Measurements from ENCODE around the gene CHCHD5.
"Not testable (repeated sequence)": the region's sequence is repeated elsewhere in the genome, so short reads cannot be mapped to it uniquely, and the experiment has no call there.

CHCHD5 gene

DNA sequence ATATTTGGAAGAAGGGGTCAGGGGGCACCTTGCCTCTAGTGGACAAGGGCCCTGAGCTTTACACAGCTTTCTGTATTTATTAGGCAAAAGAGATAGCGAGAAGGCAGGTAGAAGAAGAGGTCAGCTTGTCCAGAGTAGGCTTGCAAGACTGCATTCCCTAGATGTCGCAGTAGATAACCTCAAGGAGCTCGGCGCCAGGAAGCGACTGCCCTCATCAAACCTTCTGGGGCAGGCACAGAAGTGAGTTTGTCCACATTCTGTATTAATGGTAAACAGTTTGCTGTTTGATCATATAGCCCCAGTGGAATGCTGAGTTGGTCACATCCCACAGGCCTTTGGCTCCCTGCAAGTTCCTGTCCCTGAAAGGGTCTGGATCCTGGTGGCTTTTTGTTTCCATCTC, 7.0 kb downstream of the CHCHD5 start:
- no peak overlapping the region for H3K9ac ChIP-seq (ENCODE audit: low read length)
- no peak overlapping the region for H3K4me3 ChIP-seq (ENCODE audit: low read depth in 1 of 2, low read length in 2 of 2)
- H3K4me1 ChIP-seq (ENCODE audit: insufficient read depth, low read length): no peaks in the 10 kb centered on the region
- H3K9me3 ChIP-seq (ENCODE audit: low read length): no peaks in the 10 kb centered on the region
- peaks cover 11% of the 10 kb centered on the region for H3K36me3 ChIP-seq (ENCODE audit: insufficient read depth, low read length)
- no peaks in the 10 kb centered on the region for H3K27me3 ChIP-seq (ENCODE audit: control insufficient read depth in 1 of 2, insufficient read depth in 2 of 2, low read length in 2 of 2)
- H3K27ac ChIP-seq (ENCODE audit: low read depth, low read length): no peak overlapping the region

DNA sequence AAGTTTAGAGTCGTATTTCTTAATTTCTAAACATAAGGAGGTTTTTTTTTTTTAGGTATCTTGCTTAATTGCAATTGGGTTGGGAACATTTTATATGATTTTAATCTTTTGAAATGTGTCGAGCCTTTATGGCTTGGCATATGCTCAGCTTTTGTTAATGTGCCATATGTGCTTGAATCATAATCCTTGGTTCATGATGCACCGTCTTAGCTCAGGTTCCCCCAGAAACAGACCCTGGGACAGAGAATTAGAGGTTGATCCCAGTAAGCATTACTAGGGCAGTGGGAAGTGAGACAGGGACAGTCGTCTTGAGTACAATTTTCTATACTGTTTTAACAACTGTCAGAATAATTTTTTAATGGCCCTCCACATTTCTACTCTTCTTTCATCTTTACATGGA, 9.3 kb downstream of the CHCHD5 start:
- H3K9ac ChIP-seq (ENCODE audit: low read length): no peak overlapping the region

DNA sequence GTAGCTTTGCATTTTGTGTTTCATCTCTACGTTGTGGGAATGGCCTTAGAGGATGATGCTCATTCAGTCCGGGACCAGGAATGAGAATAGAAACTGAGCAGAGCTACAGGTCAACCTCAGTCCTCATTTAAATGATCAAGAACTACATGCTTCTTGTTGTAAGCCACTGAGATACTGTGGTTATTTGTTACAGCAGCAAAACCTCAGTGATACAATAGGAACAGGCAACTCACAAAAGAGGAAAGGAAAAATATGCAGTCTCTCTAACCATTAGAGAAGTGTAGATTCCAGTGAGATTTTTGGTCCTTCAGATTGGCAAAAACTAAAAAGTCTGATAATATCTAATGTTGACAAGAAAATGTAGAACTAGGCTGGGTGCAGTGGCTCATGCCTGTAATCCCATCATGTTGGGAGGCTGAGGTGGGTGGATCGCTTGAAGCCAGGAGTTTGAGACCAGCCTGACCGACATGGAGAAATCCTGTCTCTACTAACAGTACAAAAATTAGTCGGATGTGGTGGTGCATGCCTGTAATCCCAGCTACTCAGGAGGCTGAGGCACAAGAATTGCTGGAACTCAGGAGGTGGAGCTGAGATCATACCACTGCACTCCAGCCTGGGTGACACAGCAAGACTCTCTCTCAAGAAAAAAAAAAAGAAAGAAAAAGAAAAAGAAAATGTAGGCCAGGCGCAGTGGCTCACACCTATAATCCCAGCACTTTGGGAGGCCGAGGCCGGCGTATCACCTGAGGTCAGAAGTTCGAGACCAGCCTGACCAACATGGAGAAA, 13.3 kb downstream of the CHCHD5 start:
- H3K9me3 ChIP-seq (ENCODE audit: low read length): no peaks in the 10 kb centered on the region
- H3K4me3 ChIP-seq (ENCODE audit: low read depth in 1 of 2, low read length in 2 of 2): no peak overlapping the region
- H3K36me3 ChIP-seq (ENCODE audit: insufficient read depth, low read length): no peaks in the 10 kb centered on the region
- no peak overlapping the region for H3K9ac ChIP-seq (ENCODE audit: low read length)
- peaks cover 8% of the 10 kb centered on the region for H3K4me1 ChIP-seq (ENCODE audit: insufficient read depth, low read length)
- no peaks in the 10 kb centered on the region for H3K27me3 ChIP-seq (ENCODE audit: control insufficient read depth in 1 of 2, insufficient read depth in 2 of 2, low read length in 2 of 2)
- no peak overlapping the region for H3K27ac ChIP-seq (ENCODE audit: low read depth, low read length)

More for the DNA sequence above, 9.3 kb downstream of the CHCHD5 start:
- Histone ChIP-seq H3K36me3 (ENCODE audit: insufficient read depth, low read length) (no peaks in the 10 kb centered on the region), H3K4me1 (ENCODE audit: insufficient read depth, low read length) (no peaks in the 10 kb centered on the region), H3K4me3 (ENCODE audit: low read depth in 1 of 2, low read length in 2 of 2) (no peak overlapping the region), H3K27me3 (ENCODE audit: control insufficient read depth in 1 of 2, insufficient read depth in 2 of 2, low read length in 2 of 2) (no peaks in the 10 kb centered on the region), H3K27ac (ENCODE audit: low read depth, low read length) (no peak overlapping the region), H3K9me3 (ENCODE audit: low read length) (no peaks in the 10 kb centered on the region)

DNA sequence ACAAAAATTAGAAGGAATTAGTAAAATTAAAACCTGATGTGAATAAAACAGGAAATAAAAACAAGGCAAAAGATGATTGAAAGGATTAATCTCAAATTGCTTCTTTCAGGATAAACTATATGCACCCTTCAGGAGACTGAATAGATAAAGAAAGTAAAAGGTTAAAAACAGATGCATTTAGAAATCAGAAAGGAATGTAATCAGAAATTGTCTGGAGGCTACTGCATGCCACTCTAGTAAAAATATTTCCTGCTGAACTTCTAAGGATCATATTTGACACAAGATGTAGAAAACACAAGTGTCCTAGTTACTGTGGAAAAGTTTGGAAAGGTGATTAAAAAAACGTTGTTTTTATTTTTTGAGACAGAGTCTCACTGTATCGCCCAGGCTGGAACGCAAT, 16.2 kb downstream of the CHCHD5 start:
- no peaks in the 10 kb centered on the region for H3K27me3 ChIP-seq (ENCODE audit: control insufficient read depth in 1 of 2, insufficient read depth in 2 of 2, low read length in 2 of 2)
- no peaks in the 10 kb centered on the region for H3K9me3 ChIP-seq (ENCODE audit: low read length)
- no peaks in the 10 kb centered on the region for H3K36me3 ChIP-seq (ENCODE audit: insufficient read depth, low read length)
- no peak overlapping the region for H3K9ac ChIP-seq (ENCODE audit: low read length)
- no peak overlapping the region for H3K27ac ChIP-seq (ENCODE audit: low read depth, low read length)
- H3K4me3 ChIP-seq (ENCODE audit: low read depth in 1 of 2, low read length in 2 of 2): no peak overlapping the region
- H3K4me1 ChIP-seq (ENCODE audit: insufficient read depth, low read length): peaks cover 8% of the 10 kb centered on the region

DNA sequence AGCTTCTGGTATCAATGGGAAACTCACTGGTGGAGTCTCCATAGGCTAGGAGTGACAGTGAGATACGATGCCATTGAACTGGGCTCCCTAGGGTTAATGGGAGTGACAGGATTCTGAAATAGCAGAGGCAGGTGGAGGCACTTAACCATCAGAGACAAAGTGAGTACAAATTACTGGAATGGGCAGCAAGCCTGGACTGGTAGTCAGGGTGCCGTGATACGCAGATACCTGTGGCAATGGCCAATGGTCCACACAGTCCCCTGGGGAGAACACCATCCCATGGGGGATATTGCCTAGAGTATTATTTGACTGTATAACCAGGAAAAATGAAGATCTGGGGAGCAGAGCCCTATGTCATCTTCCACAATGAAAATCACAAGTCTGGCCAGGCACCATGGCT, 17.3 kb downstream of the CHCHD5 start:
- no peaks in the 10 kb centered on the region for H3K27me3 ChIP-seq (ENCODE audit: control insufficient read depth in 1 of 2, insufficient read depth in 2 of 2, low read length in 2 of 2)
- no peak overlapping the region for H3K9ac ChIP-seq (ENCODE audit: low read length)
- no peak overlapping the region for H3K27ac ChIP-seq (ENCODE audit: low read depth, low read length)
- H3K9me3 ChIP-seq (ENCODE audit: low read length): no peaks in the 10 kb centered on the region
- peaks cover 8% of the 10 kb centered on the region for H3K4me1 ChIP-seq (ENCODE audit: insufficient read depth, low read length)
- H3K4me3 ChIP-seq (ENCODE audit: low read depth in 1 of 2, low read length in 2 of 2): no peak overlapping the region
- H3K36me3 ChIP-seq (ENCODE audit: insufficient read depth, low read length): no peaks in the 10 kb centered on the region

DNA sequence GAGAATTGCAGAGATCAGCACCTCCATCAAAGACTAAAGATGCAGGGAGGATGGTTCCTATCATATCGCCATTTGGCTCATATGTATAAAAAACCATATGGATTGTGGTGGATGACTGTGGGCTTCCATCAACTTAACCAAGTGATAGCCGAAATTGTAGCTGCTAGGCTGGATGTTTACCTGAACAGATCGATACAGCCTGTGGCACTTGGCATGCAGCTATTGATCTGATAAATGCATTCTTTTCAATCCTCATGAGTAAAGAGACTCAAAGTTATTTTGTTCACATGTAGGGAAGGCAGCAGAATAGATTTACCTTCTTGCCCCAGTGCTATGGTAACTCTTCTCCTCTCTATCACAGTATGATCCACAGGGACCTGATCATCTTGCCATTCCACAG, 18.5 kb downstream of the CHCHD5 start:
- Histone ChIP-seq H3K4me3 (ENCODE audit: low read depth in 1 of 2, low read length in 2 of 2) (no peak overlapping the region), H3K27ac (ENCODE audit: low read depth, low read length) (no peak overlapping the region), H3K9me3 (ENCODE audit: low read length) (no peaks in the 10 kb centered on the region), H3K4me1 (ENCODE audit: insufficient read depth, low read length) (peaks cover 8% of the 10 kb centered on the region), H3K27me3 (ENCODE audit: control insufficient read depth in 1 of 2, insufficient read depth in 2 of 2, low read length in 2 of 2) (no peaks in the 10 kb centered on the region), H3K36me3 (ENCODE audit: insufficient read depth, low read length) (no peaks in the 10 kb centered on the region), H3K9ac (ENCODE audit: low read length) (no peak overlapping the region)

DNA sequence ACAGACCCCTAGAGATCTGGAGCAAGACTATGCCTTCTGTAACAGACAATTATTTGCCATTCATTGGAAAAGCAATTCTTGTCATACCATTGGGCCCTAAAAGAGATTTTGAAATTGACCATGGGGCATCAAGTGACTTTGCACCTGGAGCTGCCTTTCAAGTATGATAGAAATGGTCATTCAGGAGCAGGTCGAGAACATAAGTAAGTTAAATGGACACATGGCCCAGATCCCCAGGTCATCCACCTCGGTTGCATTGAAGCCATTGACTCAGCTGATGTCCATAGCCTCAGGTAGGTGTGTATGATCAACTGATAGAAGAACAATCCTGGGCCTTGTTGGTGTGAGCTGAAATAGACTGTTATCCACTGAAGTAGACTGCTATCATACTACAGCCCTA, 19.3 kb downstream of the CHCHD5 start:
- no peak overlapping the region for H3K9ac ChIP-seq (ENCODE audit: low read length)
- no peak overlapping the region for H3K4me3 ChIP-seq (ENCODE audit: low read depth in 1 of 2, low read length in 2 of 2)
- H3K4me1 ChIP-seq (ENCODE audit: insufficient read depth, low read length): peaks cover 8% of the 10 kb centered on the region
- no peaks in the 10 kb centered on the region for H3K9me3 ChIP-seq (ENCODE audit: low read length)
- no peak overlapping the region for H3K27ac ChIP-seq (ENCODE audit: low read depth, low read length)
- no peaks in the 10 kb centered on the region for H3K36me3 ChIP-seq (ENCODE audit: insufficient read depth, low read length)
- no peaks in the 10 kb centered on the region for H3K27me3 ChIP-seq (ENCODE audit: control insufficient read depth in 1 of 2, insufficient read depth in 2 of 2, low read length in 2 of 2)

DNA sequence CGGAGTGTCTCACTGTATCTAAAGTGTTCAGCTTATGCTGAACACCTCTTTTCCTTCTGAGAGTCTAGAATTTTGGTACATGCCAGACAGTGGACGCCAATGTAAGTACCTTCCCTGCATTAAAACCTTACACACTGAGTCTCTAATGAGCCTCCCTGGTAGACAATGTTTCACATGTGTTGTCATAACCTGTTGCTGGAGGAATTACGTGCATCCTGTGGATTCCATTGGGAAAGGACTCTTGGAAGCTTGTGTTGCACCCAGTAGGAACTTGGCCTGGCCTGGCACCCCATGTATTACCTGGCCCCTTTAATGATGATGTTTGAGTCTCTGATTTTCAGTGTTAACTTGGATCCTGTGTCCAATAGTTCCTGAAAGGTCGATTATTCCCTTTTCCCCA, 20.5 kb downstream of the CHCHD5 start:
- Histone ChIP-seq H3K4me3 (ENCODE audit: low read depth in 1 of 2, low read length in 2 of 2) (no peak overlapping the region), H3K4me1 (ENCODE audit: insufficient read depth, low read length) (peaks cover 5% of the 10 kb centered on the region), H3K9me3 (ENCODE audit: low read length) (no peaks in the 10 kb centered on the region), H3K36me3 (ENCODE audit: insufficient read depth, low read length) (no peaks in the 10 kb centered on the region), H3K27ac (ENCODE audit: low read depth, low read length) (no peak overlapping the region), H3K27me3 (ENCODE audit: control insufficient read depth in 1 of 2, insufficient read depth in 2 of 2, low read length in 2 of 2) (no peaks in the 10 kb centered on the region), H3K9ac (ENCODE audit: low read length) (no peak overlapping the region)

DNA sequence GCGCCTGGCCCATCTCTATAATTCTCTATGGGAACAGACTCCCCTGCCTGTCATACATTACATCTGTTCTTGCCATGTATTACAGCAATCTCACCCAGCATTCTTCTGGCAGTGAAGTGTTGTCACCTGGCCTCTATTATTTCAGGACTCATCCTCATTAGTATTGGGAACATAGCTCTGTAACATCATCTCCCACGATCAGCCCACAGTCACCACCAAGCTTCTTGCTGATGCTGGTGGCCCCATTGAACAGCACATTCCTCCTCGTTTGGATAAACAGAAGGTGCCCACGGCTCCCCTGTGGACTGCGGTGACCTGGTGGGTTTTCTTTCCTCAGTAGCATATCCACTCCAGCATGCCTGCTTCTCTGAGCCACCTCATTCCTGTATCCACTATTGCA, 21.5 kb downstream of the CHCHD5 start:
- Histone ChIP-seq H3K9ac (ENCODE audit: low read length) (no peak overlapping the region), H3K4me3 (ENCODE audit: low read depth in 1 of 2, low read length in 2 of 2) (no peak overlapping the region), H3K4me1 (ENCODE audit: insufficient read depth, low read length) (no peaks in the 10 kb centered on the region), H3K27me3 (ENCODE audit: control insufficient read depth in 1 of 2, insufficient read depth in 2 of 2, low read length in 2 of 2) (no peaks in the 10 kb centered on the region), H3K27ac (ENCODE audit: low read depth, low read length) (no peak overlapping the region), H3K9me3 (ENCODE audit: low read length) (no peaks in the 10 kb centered on the region), H3K36me3 (ENCODE audit: insufficient read depth, low read length) (no peaks in the 10 kb centered on the region)

DNA sequence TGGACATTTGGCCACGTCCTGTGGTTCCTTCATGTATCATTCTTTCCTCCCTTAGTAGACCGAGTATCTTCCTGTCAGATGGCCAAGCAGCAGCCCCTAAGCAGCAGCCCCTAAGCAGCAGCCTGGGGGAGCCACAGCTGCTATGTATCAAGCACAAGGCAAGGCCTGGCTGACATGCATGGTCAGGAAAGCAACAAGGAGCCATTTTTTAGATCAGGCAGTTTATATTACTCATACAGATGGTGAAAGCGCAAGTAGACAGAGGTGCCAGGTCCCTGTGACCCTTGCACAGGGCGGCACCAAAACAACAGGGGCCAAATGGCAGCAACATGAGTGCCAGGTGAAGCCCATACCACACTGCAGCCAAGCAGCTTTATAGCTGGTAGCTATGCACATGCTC, 22.1 kb downstream of the CHCHD5 start:
- Histone ChIP-seq H3K4me1 (ENCODE audit: insufficient read depth, low read length) (no peaks in the 10 kb centered on the region), H3K9ac (ENCODE audit: low read length) (no peak overlapping the region), H3K4me3 (ENCODE audit: low read depth in 1 of 2, low read length in 2 of 2) (no peak overlapping the region), H3K9me3 (ENCODE audit: low read length) (no peaks in the 10 kb centered on the region), H3K27ac (ENCODE audit: low read depth, low read length) (no peak overlapping the region), H3K27me3 (ENCODE audit: control insufficient read depth in 1 of 2, insufficient read depth in 2 of 2, low read length in 2 of 2) (no peaks in the 10 kb centered on the region), H3K36me3 (ENCODE audit: insufficient read depth, low read length) (no peaks in the 10 kb centered on the region)

DNA sequence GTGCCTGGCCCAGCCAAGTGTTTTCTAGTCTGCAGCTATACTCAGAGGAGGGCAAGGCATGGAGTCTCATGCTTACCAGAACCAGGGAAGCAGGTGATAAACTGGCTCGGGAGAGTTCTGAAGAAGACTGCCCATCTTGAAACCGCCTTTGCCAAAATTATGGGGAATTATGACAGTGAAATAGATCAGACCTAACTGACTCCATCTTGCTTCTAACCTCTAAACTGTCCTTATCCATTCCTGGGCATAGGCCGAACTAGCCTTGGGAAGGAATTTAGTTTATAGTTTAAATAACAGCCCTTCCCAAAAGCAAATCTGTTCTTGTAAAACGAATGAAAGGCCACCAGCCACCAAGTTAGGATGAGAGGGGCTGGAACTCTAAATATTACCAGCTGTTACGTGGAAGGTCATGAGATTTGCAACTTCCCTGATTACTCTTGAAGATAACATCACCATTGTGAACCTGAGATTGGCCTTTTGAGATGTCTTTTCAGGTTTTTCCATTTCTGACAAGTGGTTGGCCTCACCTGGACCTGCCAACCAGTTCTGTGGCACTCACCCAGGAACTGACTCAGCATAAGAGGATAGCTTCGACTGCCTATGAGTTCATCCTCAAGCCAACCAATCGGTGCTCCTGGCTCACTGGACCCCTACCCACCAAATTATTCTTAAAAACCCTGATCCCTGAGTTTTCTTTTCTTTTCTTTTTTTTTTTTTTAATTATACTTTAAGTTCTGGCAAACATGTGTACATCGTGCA, 23.4 kb downstream of the CHCHD5 start:
- Histone ChIP-seq H3K9ac (ENCODE audit: low read length) (no peak overlapping the region), H3K27me3 (ENCODE audit: control insufficient read depth in 1 of 2, insufficient read depth in 2 of 2, low read length in 2 of 2) (no peaks in the 10 kb centered on the region), H3K9me3 (ENCODE audit: low read length) (no peaks in the 10 kb centered on the region), H3K36me3 (ENCODE audit: insufficient read depth, low read length) (no peaks in the 10 kb centered on the region), H3K4me1 (ENCODE audit: insufficient read depth, low read length) (no peaks in the 10 kb centered on the region), H3K27ac (ENCODE audit: low read depth, low read length) (no peak overlapping the region), H3K4me3 (ENCODE audit: low read depth in 1 of 2, low read length in 2 of 2) (no peak overlapping the region)

DNA sequence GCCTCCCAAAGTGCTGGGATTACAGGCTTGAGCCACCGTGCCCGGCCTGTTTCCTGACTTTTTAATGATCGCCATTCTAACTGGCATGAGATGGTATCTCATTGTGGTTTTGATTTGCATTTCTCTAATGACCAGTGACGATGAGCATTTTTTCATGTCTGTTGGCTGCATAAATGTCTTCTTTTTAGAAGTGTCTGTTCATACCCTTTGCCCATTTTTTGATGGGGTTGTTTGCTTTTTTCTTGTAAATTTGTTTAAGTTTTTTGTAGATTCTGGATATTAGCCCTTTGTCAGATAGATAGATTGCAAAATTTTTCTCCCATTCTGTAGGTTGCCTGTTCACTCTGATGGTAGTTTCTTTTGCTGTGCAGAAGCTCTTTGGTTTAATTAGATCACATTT, 24.9 kb downstream of the CHCHD5 start:
- H3K27me3 ChIP-seq (ENCODE audit: control insufficient read depth in 1 of 2, insufficient read depth in 2 of 2, low read length in 2 of 2); H3K4me3 ChIP-seq (ENCODE audit: low read depth in 1 of 2, low read length in 2 of 2); H3K27ac ChIP-seq (ENCODE audit: low read depth, low read length); H3K9ac ChIP-seq (ENCODE audit: low read length); H3K36me3 ChIP-seq (ENCODE audit: insufficient read depth, low read length); H3K4me1 ChIP-seq (ENCODE audit: insufficient read depth, low read length); H3K9me3 ChIP-seq (ENCODE audit: low read length): not testable (repeated sequence)
